HUDEP-2 (cell line): ENCODE measurements around the gene EML1.
A peak's percentile ranks its signal among the peaks of the same experiment; 100 is the strongest.

ENCODE experiments used
- DNase-seq, 76 experiments: peaks; one replicate each; lab custom pipeline; 2025; ENCODE audit not compliant: unreplicated experiment in 76 of 76; lab: John Stamatoyannopoulos, UW

The EML1 gene

GRCh38 chr14:99889268-99889667 is 96.1 kb downstream of the EML1 start:
- no peak for DNase-seq

- DNase-seq = no peak
Observed at GRCh38 chr14:99891266-99891665, 98.1 kb downstream of the EML1 start.

GRCh38 chr14:99891900-99892299 is 98.7 kb downstream of the EML1 start:
- DNase-seq = no peak

GRCh38 chr14:99892406-99892805 is 99.2 kb downstream of the EML1 start:
- no peak for DNase-seq

GRCh38 chr14:99896361-99896760 is 103.1 kb downstream of the EML1 start:
- no peak for DNase-seq

GRCh38 chr14:99899578-99900178 is 106.5 kb downstream of the EML1 start:
- peak in 2 of 76 experiments; percentile 2 to 20 for DNase-seq

- no peak for DNase-seq
Observed at GRCh38 chr14:99902925-99903324, 109.7 kb downstream of the EML1 start.

GRCh38 chr14:99904506-99904905 is 111.3 kb downstream of the EML1 start:
- DNase-seq = no peak

- DNase-seq = no peak
Observed at GRCh38 chr14:99905121-99905520, 111.9 kb downstream of the EML1 start.

GRCh38 chr14:99907761-99908652 is 114.8 kb downstream of the EML1 start:
- DNase-seq = no peak

- DNase-seq = no peak
Observed at GRCh38 chr14:99908653-99909250, 115.5 kb downstream of the EML1 start.

- no peak for DNase-seq
Observed at GRCh38 chr14:99909513-99910064, 116.4 kb downstream of the EML1 start.

- no peak for DNase-seq
Observed at GRCh38 chr14:99910337-99911309, 117.4 kb downstream of the EML1 start.

GRCh38 chr14:99915305-99916090 is 122.3 kb downstream of the EML1 start:
- no peak for DNase-seq

- DNase-seq = no peak
Observed at GRCh38 chr14:99916091-99916383, 122.8 kb downstream of the EML1 start.

- no peak for DNase-seq
Observed at GRCh38 chr14:99918781-99919180, 125.6 kb downstream of the EML1 start.

- no peak for DNase-seq
Observed at GRCh38 chr14:99921425-99921824, 128.2 kb downstream of the EML1 start.

- no peak for DNase-seq
Observed at GRCh38 chr14:99924379-99924778, 131.2 kb downstream of the EML1 start.

GRCh38 chr14:99925471-99925870 is 132.3 kb downstream of the EML1 start:
- DNase-seq = no peak

- DNase-seq = no peak
Observed at GRCh38 chr14:99928963-99929362, 135.8 kb downstream of the EML1 start.
